ENCODE measurements around the gene AHSG.

The AHSG gene

DNA sequence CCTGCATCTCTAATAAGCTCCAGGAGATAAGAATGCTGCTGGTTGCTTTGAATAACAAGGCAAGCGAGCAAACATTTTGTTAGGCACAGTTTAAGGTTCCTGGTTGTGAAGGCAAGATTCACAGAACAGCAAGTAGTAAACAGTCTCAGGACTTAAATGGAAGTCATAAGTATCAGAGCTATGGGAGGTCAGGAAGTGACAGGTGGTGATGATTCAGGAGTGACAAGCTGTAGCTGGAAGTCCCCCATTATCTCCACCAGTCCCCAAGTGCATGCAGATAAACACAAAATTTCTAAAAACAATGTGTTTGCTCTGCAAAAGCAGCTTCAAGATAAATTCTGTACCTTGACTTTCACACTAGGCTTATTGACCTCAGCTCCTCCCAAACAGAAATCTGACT lies 30.6 kb downstream of the AHSG start:
- no peak for DNase-seq

DNA sequence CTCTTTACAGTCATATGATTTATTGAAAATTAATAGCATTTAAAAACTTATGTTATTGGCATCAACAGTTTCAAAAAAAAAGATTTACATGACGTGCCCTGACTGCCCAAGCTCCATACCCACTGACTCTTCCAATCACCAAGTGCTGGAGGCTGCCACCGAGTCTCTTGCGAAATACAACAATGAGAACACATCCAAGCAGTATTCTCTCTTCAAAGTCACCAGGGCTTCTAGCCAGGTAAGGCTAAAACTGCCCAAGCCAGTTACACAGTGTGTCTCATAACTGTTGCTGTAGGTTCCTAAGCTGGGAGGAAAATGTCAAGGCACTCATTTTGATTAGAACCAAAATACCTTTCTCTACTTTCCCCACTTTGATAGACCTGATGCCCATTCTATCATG lies 31.8 kb downstream of the AHSG start:
- no peak for DNase-seq

DNA sequence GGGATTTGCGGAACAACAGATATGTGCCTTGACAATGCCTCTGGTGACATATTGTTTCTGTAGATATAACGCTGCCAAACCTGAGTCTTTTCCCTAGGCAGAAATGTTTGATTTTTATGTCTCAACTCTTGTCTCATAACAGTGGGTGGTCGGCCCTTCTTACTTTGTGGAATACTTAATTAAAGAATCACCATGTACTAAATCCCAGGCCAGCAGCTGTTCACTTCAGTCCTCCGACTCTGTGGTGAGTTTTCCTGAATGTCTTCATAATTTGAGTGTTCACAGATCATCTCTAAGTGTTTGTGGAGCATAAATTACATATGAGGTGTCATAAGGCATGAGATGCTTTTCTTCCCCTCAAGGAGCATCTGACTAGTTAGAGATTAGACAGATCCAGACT lies 33.2 kb downstream of the AHSG start:
- DNase-seq: no peak

DNA sequence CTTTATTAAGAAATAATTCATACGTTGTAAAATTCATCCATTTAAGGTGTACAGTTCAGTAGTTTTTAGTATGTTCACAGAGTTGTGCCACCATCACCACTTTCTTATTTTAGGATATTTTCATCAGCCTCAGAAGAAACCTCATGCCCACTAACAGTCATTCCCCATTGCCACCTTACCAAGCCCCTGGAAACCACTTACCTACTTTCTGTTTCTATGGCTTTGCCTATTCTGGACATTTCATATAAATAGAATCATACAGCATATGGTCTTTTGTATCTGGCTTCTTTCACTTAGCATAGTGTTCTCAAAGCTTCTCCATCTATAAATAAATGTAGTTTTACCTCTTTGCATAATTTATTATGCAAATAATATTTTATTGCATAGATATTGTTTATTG lies 34.0 kb downstream of the AHSG start:
- DNase-seq: no peak

DNA sequence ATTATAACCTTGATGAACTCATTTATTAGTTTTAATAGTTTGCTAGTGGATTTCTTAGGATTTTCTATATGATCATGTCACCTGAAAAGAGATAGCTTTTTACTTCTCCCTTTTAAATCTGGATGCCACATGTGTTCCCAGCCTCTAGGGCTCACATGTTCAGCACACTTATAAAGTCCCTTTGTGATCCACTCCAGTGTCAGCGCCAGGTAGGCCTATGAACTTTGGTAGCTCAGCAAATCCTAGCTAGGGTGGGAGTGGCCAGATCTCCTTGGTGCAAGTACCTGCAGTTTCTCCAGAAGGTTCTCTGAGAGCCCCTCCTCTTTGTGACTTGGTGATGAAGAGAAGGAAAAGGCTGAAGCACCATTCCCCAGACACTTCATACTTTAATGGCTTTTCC lies 36.0 kb downstream of the AHSG start:
- no peak for DNase-seq

DNA sequence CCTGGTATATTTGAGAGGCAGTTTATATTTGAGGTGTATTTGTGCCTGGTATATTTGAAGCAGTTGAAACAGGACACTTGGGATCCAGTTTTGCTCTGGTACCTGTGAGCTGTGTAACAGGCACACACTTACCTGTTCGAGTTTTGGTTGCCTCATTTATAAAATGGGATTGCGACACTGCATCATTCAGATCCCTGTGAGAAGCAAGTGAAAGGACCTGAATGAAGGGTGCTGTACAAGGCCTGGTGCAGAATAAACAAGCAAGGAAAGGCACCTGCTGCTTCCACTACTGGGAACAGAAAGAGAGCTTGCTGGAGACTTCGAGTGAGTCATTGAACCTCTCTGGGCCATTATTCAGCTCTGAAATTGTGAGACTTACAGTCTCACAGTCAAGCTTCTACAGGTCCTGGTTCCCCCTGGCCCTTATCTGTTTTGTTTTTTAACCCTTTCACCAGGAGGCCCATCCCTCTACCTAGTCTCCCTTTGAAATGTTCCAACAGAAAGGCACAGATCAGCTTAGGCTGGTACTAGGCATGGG lies 38.9 kb downstream of the AHSG start:
- no peak for DNase-seq

DNA sequence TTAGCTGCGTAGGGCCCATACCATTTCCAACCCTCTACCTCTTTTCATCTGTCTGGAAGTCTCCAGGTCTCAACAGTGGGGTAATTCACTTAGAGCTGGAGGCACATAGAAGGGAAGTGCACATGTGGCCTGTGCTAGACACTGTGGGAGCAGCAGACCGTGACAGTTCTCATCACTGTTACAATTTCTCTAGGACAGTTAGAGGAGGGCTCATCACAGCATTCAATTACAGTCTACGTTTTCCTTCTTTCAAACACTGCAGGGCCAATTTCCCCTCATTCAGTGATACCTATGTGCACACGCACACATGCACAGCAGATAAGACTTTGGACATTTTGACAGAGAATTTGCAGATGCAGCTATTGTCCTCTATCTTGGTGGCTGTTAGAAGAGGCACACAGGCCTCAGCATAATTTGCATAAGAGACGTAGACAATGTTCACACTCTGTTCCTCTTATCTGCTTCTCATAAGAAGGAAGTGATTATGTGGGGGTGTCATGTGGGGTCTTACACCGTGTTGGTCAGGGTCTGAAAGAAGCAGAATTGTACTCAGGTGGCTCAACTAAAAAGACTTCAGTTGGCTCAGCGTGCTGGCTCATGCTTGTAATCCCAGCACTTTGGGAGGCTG lies 40.3 kb downstream of the AHSG start:
- no peak for DNase-seq

DNA sequence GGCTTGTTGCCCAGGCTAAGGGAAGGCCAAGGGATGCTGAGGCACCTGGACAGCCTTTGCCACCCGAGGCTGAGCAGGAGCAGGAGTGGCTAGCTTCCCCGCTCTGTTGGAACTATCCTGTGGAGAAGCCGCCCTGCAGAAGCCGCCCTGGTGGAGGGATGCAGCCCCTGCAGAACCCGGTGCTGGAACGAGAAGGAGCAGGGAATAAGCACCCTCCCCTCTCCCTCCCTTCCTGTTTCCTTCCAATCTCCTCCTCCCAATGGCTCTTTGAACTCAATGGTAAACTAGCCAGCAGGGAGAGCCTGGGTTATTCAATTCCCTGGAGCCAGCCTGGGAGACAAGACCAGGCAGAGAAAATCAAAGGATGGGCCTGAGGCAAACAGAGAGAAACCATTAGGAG lies 41.1 kb downstream of the AHSG start:
- DNase-seq: no peak

DNA sequence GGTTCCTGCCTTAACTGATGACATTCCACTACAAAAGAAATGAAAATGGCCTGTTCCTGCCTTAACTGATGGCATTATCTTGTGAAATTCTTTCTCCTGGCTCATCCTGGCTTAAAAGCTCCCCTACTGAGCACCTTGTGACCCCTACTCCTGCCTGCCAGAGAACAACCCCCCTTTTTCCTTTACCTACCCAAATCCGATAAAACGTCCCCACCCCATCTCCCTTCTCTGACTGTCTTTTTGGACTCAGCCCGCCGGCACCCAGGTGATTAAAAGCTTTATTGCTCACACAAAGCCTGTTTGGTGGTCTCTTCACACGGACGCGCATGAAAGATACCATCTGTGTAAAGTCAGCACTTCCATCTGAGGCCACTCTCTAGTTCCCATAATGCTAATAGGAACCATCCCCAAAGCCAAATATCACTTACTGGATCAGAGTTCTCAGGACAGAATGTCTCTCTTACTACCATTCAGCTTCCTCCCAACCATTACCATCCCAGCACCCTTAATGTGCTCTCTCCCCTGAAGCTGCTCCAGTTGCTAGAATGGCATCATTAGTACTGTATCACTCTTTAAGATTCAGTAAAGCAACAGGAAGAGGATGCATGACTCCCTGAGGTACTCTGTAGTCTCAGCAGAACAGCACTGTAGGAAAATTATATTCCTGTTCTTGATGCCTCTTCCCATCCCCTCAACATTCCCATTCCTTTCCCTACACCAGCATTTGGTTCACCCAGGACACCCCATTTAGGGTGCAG lies 50.7 kb downstream of the AHSG start:
- no peak for DNase-seq

DNA sequence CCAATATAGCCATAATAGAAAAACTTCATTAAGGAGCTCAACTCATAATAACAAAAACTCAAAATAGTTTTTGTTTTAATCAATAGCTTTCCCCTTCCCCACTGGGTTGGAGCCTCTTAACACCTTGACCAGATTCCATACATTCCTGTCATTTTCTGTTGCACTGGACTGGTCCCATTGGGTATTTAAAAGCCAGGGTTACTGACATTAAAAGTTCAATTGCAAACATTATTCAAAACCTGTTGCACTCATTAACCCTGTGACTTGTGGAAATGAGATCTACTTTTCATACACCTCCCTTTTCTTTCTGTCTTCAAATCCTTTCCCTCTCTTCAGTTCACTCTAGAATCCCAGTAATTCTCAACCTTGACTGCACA lies 51.2 kb downstream of the AHSG start:
- DNase-seq: no peak

DNA sequence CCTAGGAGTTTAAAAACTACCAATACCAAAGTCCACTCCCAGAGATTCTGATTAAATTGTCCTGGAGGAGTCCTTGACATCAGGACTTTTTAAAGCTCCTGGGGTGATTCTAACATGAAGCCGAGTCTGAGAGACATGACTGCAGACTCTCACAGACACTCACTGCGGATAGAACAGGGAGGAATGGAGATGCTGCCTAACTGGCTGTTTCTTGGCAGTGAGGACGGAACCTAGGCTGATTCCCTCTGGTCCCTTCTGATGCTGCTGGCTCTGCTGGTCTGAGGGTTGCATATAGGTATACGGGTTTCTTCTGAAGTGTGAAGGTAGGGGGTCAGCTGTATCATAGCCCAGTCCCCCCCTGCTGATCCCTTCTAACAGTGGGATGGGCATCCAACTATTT lies 51.6 kb downstream of the AHSG start:
- no peak for DNase-seq

DNA sequence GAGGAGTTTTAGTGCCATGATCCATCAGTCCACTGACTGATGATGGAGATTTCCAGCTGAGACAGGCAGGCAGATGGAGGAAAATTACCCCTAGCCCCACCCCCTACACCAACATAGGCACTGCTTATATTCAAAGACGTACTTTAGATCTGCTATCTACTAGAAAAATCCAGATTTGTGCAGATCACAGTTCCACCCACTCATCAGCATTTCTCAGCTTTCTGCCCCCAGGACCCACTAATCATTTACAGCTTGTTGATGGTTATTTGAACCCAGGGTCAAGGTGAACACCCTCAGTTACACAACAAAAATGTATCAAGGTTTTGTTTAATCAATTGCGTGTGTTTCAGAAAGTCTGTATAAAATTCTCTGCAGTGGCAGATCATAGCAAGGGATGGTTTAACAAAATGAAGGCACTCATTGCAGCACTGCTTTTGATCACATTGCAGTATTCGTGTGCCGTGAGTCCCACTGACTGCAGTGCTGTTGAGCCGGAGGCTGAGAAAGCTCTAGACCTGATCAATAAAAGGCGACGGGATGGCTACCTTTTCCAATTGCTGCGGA lies 52.8 kb downstream of the AHSG start, which contains the start of gene HRG:
Gene HRG (plus strand): TSS at position 390 of the 564 bp plus-strand sequence. CDS start 18 bp downstream, at position 408.
- no peak for DNase-seq

DNA sequence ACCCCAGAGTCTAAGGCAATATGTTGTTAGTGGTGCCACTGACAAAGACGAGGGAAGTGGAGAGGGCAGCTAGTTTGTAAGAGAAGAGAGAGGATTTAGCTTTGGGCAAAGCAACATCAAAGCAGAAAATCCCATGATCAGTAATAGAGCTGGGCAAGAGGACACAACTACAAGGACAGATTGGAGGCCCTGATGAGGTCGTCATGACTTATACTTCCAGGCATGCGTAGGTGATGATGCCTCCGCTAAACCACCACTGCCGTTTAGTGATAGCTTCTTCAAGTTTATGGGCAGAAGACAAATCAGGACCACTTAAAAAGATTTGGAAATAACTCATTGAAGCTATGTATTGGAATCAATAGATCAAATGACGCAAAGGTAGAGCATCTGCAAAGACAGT lies 55.6 kb downstream of the AHSG start:
- DNase-seq: no peak

DNA sequence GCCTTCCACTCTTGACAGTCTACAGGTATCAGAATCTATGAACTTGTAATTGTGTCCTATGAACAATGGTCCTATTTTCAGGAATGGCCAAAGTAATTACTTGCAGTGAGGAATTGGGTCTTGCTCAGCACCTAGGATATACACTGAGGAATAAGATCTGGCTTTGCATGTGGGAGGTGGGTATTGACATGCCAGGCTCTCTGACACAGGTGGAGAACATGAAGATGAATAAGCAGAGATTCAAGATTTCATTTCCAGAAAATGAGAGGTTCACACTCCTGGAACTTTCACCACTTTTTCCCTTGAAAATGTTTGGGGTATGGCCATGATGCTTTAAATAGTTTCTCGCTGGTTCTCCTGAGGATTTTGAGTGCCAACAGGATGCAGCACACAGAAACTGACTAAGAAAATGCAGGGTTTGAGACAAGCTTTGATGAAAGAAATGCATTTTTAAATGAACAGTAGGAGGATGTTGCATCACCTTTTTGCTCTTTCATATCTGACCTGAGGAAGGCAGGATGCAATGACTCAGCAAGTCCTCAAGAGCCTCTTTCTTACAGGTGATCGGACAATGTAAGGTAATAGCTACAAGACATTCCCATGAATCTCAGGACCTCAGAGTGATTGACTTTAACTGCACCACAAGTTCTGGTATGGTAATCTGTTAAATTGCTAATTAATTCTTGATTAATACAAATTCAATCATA lies 56.7 kb downstream of the AHSG start:
- no peak for DNase-seq

DNA sequence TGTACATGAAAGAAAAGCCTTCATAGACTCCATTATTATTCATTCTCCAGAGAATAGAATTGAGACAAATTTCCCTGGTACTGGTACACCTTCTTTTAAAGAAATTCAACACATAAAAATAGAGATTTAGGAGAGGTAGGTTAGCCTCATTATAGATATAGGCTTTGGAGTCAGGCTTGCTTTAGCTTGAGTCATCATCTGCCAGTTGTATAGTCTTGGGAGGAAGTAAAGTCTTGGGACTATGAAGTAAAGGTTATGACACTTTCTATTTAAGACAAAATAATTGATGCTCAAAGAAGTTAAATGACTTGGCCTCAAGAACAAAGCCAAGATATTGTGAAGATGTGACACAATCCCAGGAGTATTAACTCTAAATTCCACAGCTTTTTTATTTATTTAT lies 57.3 kb downstream of the AHSG start:
- no peak for DNase-seq

Measured in DMS 273 treated with DMSO at 0.1 percent for 48 hours (cell line).